Motor neuron (in vitro differentiated cells): ENCODE data around the gene ARTN. TPM values are rescaled to one million over a fixed set of nuclear protein-coding genes. Genes with fewer than 3 reads are reported as not detected.

Source experiments
- ATAC-seq, 8 experiments: fragments of 200-7000 bp; cut with Tn5 transposase; replicated peaks in 6 of 8; 2 replicates each; pipeline ENCODE4 v1.8.0; 2021; ENCODE audit warnings: mild to moderate bottlenecking in 8 of 8, moderate library complexity in 8 of 8
- H3K27ac ChIP-seq, 2 donors: fragments of 250-450 bp; sonication (Bioruptor Pico); 2 replicates each; pipeline ENCODE4 v1.9.0; 2021; ENCODE audit warnings: antibody characterized with exemption in 2 of 2, mild to moderate bottlenecking in 2 of 2, moderate library complexity in 1 of 2
- H3K4me1 ChIP-seq, 2 donors: fragments of 250-450 bp; sonication (Bioruptor Pico); replicated peaks in 1 of 2; 2 replicates each; pipeline ENCODE4 v1.6.1; 2021; ENCODE audit warnings: antibody characterized with exemption in 2 of 2, mild to moderate bottlenecking in 2 of 2, moderate library complexity in 1 of 2
- H3K4me3 ChIP-seq, 5 donors: fragments of 250-450 bp; sonication (Bioruptor Pico); 2 replicates each; pipeline ENCODE4 v1.9.0; 2021; ENCODE audit warnings: antibody characterized with exemption in 5 of 5, mild to moderate bottlenecking in 5 of 5, moderate library complexity in 4 of 5
- WGBS, 10 experiments: fragments of 450-650 bp; shearing (Covaris generic); methylation state at CpG; one replicate each; pipeline ENCODE4 v1.0.0; 2022; 5-methylcytosine and 5-hydroxymethylcytosine counted together
- in situ Hi-C, 9 experiments: fragments of 400-800 bp; cut with MboI; loops; one replicate each; pipeline ENCODE4 v1.15.0; 2021; ENCODE audit warnings: low sequenced_read_pairs in 9 of 9, low pct_unique_long_range_greater_than_20kb in 2 of 9; ENCODE audit not compliant: unreplicated experiment in 9 of 9
- total RNA-seq, 8 experiments: library from RNA; unstranded; fragments of 300-600 nt; gene quantifications; 2 replicates each; pipeline versions ENCODE4 v1.2.3 to v1.2.4, GENCODE V29; 2022

ARTN gene
- total RNA-seq, 8 experiments from 2014 or later = 0.21 to 3.5 (median 1.3) TPM

- Histone ChIP-seq H3K4me1 (peaks cover 17 to 20% of the 10 kb centered on the region in 2 donors), H3K27ac (no peak overlapping the region), H3K4me3 (no peak overlapping the region)
- ATAC-seq = no peak
- 67 to 100% (median 100%) methylated on average over 1 of the region's 1 CpG; no CpG with 5 or more reads in 4 of the 10 experiments for WGBS, 10 experiments
- in situ Hi-C loops = loop anchor here in 6 of 9 experiments (10.0 to 25.0 kb wide), 3 partner anchors 180 to 408 kb away; partner anchors contain the start of gene PTPRF (in 4 of the 6)
Measured at GRCh38 chr1:43944860-43945259, 11.3 kb downstream of the ARTN start.

- in situ Hi-C loops = loop anchor here in 6 of 9 experiments (10.0 to 25.0 kb wide), 3 partner anchors 181 to 408 kb away; partner anchors contain the start of gene PTPRF (in 4 of the 6)
- ATAC-seq = no peak
- peak overlapping the region; percentile 57 to 88 (median 65) for H3K4me3 ChIP-seq
- 20 to 63% (median 42%) methylated on average over 2 to 3 of the region's 3 CpGs; no CpG with 5 or more reads in 3 of the 10 experiments for WGBS, 10 experiments
- no peak overlapping the region for H3K27ac ChIP-seq
- peaks cover 17 to 20% of the 10 kb centered on the region in 2 donors for H3K4me1 ChIP-seq
Measured at GRCh38 chr1:43945674-43946235, 12.2 kb downstream of the ARTN start.

GRCh38 chr1:43946236-43947060 is 12.8 kb downstream of the ARTN start, which contains the start of gene IPO13:
Gene IPO13 (plus strand): TSS chr1:43946950. CDS start chr1:43947601, 651 bp downstream.
- H3K4me3 ChIP-seq = peak within 1 kb of the TSS; percentile 57 to 88 (median 65)
- peak; percentile 94 to 97 (median 96) for ATAC-seq
- peak within 1 kb of the TSS; percentile 97 to 100 for H3K27ac ChIP-seq
- H3K4me1 ChIP-seq = peaks cover 17 to 20% of the 10 kb centered on the region in 2 donors
- WGBS, 10 experiments = 0 to 13% (median 2%) methylated on average over 2 to 35 of the region's 74 CpGs; no CpG with 5 or more reads in 3 of the 10 experiments
- in situ Hi-C loops = loop anchor here in 6 of 9 experiments (10.0 to 25.0 kb wide), 3 partner anchors 182 to 409 kb away; partner anchors contain the start of gene PTPRF (in 4 of the 6)

- in situ Hi-C loops = loop anchor here in 6 of 9 experiments (10.0 to 25.0 kb wide), 3 partner anchors 182 to 410 kb away; partner anchors contain the start of gene PTPRF (in 4 of the 6)
- no peak for ATAC-seq
- Histone ChIP-seq H3K4me1 (peaks cover 17 to 23% of the 10 kb centered on the region in 2 donors), H3K4me3 (peak overlapping the region; percentile 57 to 88 (median 65)), H3K27ac (peak overlapping the region; percentile 97 to 100)
- WGBS, 10 experiments = 0 to 67% (median 8%) methylated on average over 1 to 11 of the region's 27 CpGs; no CpG with 5 or more reads in 5 of the 10 experiments
Measured at GRCh38 chr1:43947061-43947873, 13.7 kb downstream of the ARTN start.

- Histone ChIP-seq H3K4me3 (peak overlapping the region; percentile 57 to 88 (median 65)), H3K4me1 (peaks cover 21 to 28% of the 10 kb centered on the region in 2 donors), H3K27ac (no peak overlapping the region)
- no peak for ATAC-seq
- 8 to 100% (median 44%) methylated on average over 1 to 3 of the region's 3 CpGs; no CpG with 5 or more reads in 3 of the 10 experiments for WGBS, 10 experiments
- in situ Hi-C loops = loop anchor here in 6 of 9 experiments (10.0 to 25.0 kb wide), 3 partner anchors 183 to 411 kb away; partner anchors contain the start of gene PTPRF (in 4 of the 6)
Measured at GRCh38 chr1:43947874-43948437, 14.4 kb downstream of the ARTN start.

- no peak for ATAC-seq
- no peak overlapping the region for H3K4me3 ChIP-seq
- H3K27ac ChIP-seq = no peak overlapping the region
- in situ Hi-C loops = loop anchor here in 6 of 9 experiments (10.0 to 25.0 kb wide), 3 partner anchors 185 to 412 kb away; partner anchors contain the start of gene PTPRF (in 4 of the 6)
- 0 to 100% (median 87%) methylated on average over 1 to 11 of the region's 13 CpGs; no CpG with 5 or more reads in 3 of the 10 experiments for WGBS, 10 experiments
- peaks cover 37 to 44% of the 10 kb centered on the region in 2 donors for H3K4me1 ChIP-seq
Measured at GRCh38 chr1:43949678-43950077, 16.1 kb downstream of the ARTN start.

- 65 to 100% (median 80%) methylated on average over 1 to 4 of the region's 4 CpGs; no CpG with 5 or more reads in 3 of the 10 experiments for WGBS, 10 experiments
- no peak overlapping the region for H3K4me3 ChIP-seq
- peaks cover 29 to 37% of the 10 kb centered on the region in 2 donors for H3K4me1 ChIP-seq
- in situ Hi-C loops = no loop called here
- H3K27ac ChIP-seq = no peak overlapping the region
- ATAC-seq = no peak
Measured at GRCh38 chr1:43951021-43951985, 17.7 kb downstream of the ARTN start.

GRCh38 chr1:43952731-43953346 is 19.2 kb downstream of the ARTN start:
- ATAC-seq = peak in 5 of 8 experiments; percentile 96 to 98 (median 96)
- in situ Hi-C loops = no loop called here
- whole genome bisulfite sequencing, 10 experiments = 27 to 100% (median 57%) methylated on average over 1 to 8 of the region's 8 CpGs; no CpG with 5 or more reads in 1 of the 10 experiments
- Histone ChIP-seq H3K27ac (peak overlapping the region; percentile 53 to 59), H3K4me1 (peaks cover 26 to 34% of the 10 kb centered on the region in 2 donors), H3K4me3 (peak overlapping the region; percentile 9 to 16 (median 12))

GRCh38 chr1:43953361-43953760 is 19.8 kb downstream of the ARTN start:
- in situ Hi-C loops = no loop called here
- Histone ChIP-seq H3K4me3 (peak overlapping the region; percentile 4 to 13 (median 6)), H3K27ac (peak overlapping the region; percentile 53 to 59), H3K4me1 (peaks cover 21 to 29% of the 10 kb centered on the region in 2 donors)
- ATAC-seq = no peak
- 40 to 100% (median 76%) methylated on average over 1 to 3 of the region's 3 CpGs; no CpG with 5 or more reads in 4 of the 10 experiments for WGBS, 10 experiments

GRCh38 chr1:43954036-43954435 is 20.4 kb downstream of the ARTN start:
- ATAC-seq = no peak
- Histone ChIP-seq H3K4me1 (peaks cover 20 to 27% of the 10 kb centered on the region in 2 donors), H3K27ac (peak overlapping the region in 1 of 2 donors; percentile 59), H3K4me3 (no peak overlapping the region)
- 87 to 100% (median 95%) methylated on average over 1 to 3 of the region's 5 CpGs; no CpG with 5 or more reads in 4 of the 10 experiments for WGBS, 10 experiments
- in situ Hi-C loops = no loop called here
